ENCODE results near the gene RAB35. TPM values are rescaled to one million over a fixed set of nuclear protein-coding genes. Genes with fewer than 3 reads are reported as not detected.

RAB35 gene
- 10 to 100 TPM; 34.0 to 76.5 (median 60.6) TPM for total RNA-seq
- 26.6 TPM for total RNA-seq (2013)
- 49.6 to 140 (median 96.4) reads per million in 29 experiments for total RNA-seq

- Histone ChIP-seq H3K27ac (ENCODE audit: low read length) (peak within 1 kb of the TSS; percentile 89), H3K4me1 (ENCODE audit: control insufficient read depth in 1 of 2, extremely low read depth in 1 of 2, insufficient read depth in 2 of 2, low read length in 2 of 2) (peaks cover 36 to 69% of the 10 kb centered on the region in 2 experiments), H3K36me3 (ENCODE audit: control insufficient read depth in 2 of 2, extremely low read depth in 1 of 2, insufficient read depth in 1 of 2, low read length in 1 of 2) (peaks cover 0 to 8% of the 10 kb centered on the region in 2 donors), H3K9me3 (no peaks in the 10 kb centered on the region), H3K27me3 (replicated peaks in 1 of 2; ENCODE audit: control insufficient read depth in 2 of 2, extremely low read depth in 1 of 2, insufficient read depth in 2 of 2, low read length in 1 of 2) (no peaks in the 10 kb centered on the region), H3K4me3 (ENCODE audit: control insufficient read depth in 1 of 2, extremely low read depth in 1 of 2, low read length in 1 of 2) (peak within 1 kb of the TSS; percentile 88 to 96)
- DNase-seq (no peak), ATAC-seq (replicated peaks in 1 of 4) (peak in 1 of 4 experiments; percentile 16)
- ChIA-PET CTCF (interaction anchor here in 1 of 2 donors (1.0 to 2.3 kb wide), 3 partner anchors 29 to 102 kb away, joined by 3 to 15 read pairs (median 7); partner anchors contain the start of gene RPLP0), POLR2A (interaction anchor here (0.6 to 1.5 kb wide), 5 partner anchors 23 to 175 kb away, joined by 3 to 10 read pairs (median 5); partner anchors contain the start of genes RPLP0 (in 2 of the 2) and RNU4-2 (in 1 of the 2))
- Mint-ChIP-seq H3K27me3 (no peaks in the 10 kb centered on the region), H3K9me3 (no peaks in the 10 kb centered on the region), H3K36me3 (peaks cover 22% of the 10 kb centered on the region), H3K27ac (peak within 1 kb of the TSS; percentile 89), H3K4me3 (peak within 1 kb of the TSS; percentile 92 to 96 (median 94)), H3K4me1 (peaks cover 74 to 84% (median 79%) of the 10 kb centered on the region in 3 donors)
- WGBS (ENCODE audit: insufficient coverage), result 0% methylated on average over 45 of the region's 50 CpGs
Measured at GRCh38 chr12:120116441-120116791, at the start of gene RAB35. Gene RAB35, minus strand, starts transcription at chr12:120116753. Its CDS starts 103 bp downstream, at chr12:120116650.

GRCh38 chr12:120164293-120164692 is 47.7 kb upstream of the RAB35 start:
- H3K4me1 ChIP-seq (ENCODE audit: control insufficient read depth in 1 of 2, extremely low read depth in 1 of 2, insufficient read depth in 2 of 2, low read length in 2 of 2), result no peaks in the 10 kb centered on the region
- H3K36me3 ChIP-seq (ENCODE audit: control insufficient read depth in 2 of 2, extremely low read depth in 1 of 2, insufficient read depth in 1 of 2, low read length in 1 of 2), result peaks cover 29 to 71% of the 10 kb centered on the region in 2 donors
- ChIA-PET CTCF (interaction anchor here in 1 of 2 donors (0.6 kb wide), 1 partner anchor 15 kb away, joined by 5 read pairs; no protein-coding TSS in a partner anchor), POLR2A (no interaction called here)
- WGBS (ENCODE audit: insufficient coverage), result 96% methylated on average over 8 of the region's 11 CpGs
- Mint-ChIP-seq H3K4me1 (no peaks in the 10 kb centered on the region), H3K4me3 (no peak overlapping the region), H3K9me3 (no peaks in the 10 kb centered on the region), H3K36me3 (peaks cover 42% of the 10 kb centered on the region), H3K27ac (no peak overlapping the region), H3K27me3 (no peaks in the 10 kb centered on the region)
- no peak overlapping the region for H3K4me3 ChIP-seq (ENCODE audit: control insufficient read depth in 1 of 2, extremely low read depth in 1 of 2, low read length in 1 of 2)
- H3K9me3 ChIP-seq, result no peaks in the 10 kb centered on the region
- ATAC-seq (replicated peaks in 1 of 4) (no peak), DNase-seq (no peak)
- H3K27me3 ChIP-seq (replicated peaks in 1 of 2; ENCODE audit: control insufficient read depth in 2 of 2, extremely low read depth in 1 of 2, insufficient read depth in 2 of 2, low read length in 1 of 2), result no peaks in the 10 kb centered on the region
- no peak overlapping the region for H3K27ac ChIP-seq (ENCODE audit: low read length)

GRCh38 chr12:120162763-120163162 is 46.2 kb upstream of the RAB35 start:
- H3K4me3 ChIP-seq (ENCODE audit: control insufficient read depth in 1 of 2, extremely low read depth in 1 of 2, low read length in 1 of 2), result no peak overlapping the region
- no peak for ATAC-seq (replicated peaks in 1 of 4)
- Mint-ChIP-seq H3K36me3 (peaks cover 41% of the 10 kb centered on the region), H3K9me3 (no peaks in the 10 kb centered on the region), H3K27ac (no peak overlapping the region), H3K27me3 (no peaks in the 10 kb centered on the region), H3K4me1 (no peaks in the 10 kb centered on the region), H3K4me3 (no peak overlapping the region)
- POLR2A ChIA-PET, result interaction anchor here in 1 of 2 donors (0.6 kb wide), 1 partner anchor 227 kb away, joined by 5 read pairs; no protein-coding TSS in a partner anchor
- DNase-seq, result no peak
- H3K27me3 ChIP-seq (replicated peaks in 1 of 2; ENCODE audit: control insufficient read depth in 2 of 2, extremely low read depth in 1 of 2, insufficient read depth in 2 of 2, low read length in 1 of 2), result no peaks in the 10 kb centered on the region
- H3K4me1 ChIP-seq (ENCODE audit: control insufficient read depth in 1 of 2, extremely low read depth in 1 of 2, insufficient read depth in 2 of 2, low read length in 2 of 2), result peaks cover 0 to 2% of the 10 kb centered on the region in 2 experiments
- peaks cover 28 to 72% of the 10 kb centered on the region in 2 donors for H3K36me3 ChIP-seq (ENCODE audit: control insufficient read depth in 2 of 2, extremely low read depth in 1 of 2, insufficient read depth in 1 of 2, low read length in 1 of 2)
- WGBS (ENCODE audit: insufficient coverage), result 93% methylated on average over 4 of the region's 8 CpGs
- H3K27ac ChIP-seq (ENCODE audit: low read length), result no peak overlapping the region
- no peaks in the 10 kb centered on the region for H3K9me3 ChIP-seq
- CTCF ChIA-PET, result no interaction called here

- Histone ChIP-seq H3K27me3 (replicated peaks in 1 of 2; ENCODE audit: control insufficient read depth in 2 of 2, extremely low read depth in 1 of 2, insufficient read depth in 2 of 2, low read length in 1 of 2) (no peaks in the 10 kb centered on the region), H3K27ac (ENCODE audit: low read length) (no peak overlapping the region), H3K4me3 (ENCODE audit: control insufficient read depth in 1 of 2, extremely low read depth in 1 of 2, low read length in 1 of 2) (no peak overlapping the region), H3K9me3 (no peaks in the 10 kb centered on the region), H3K36me3 (ENCODE audit: control insufficient read depth in 2 of 2, extremely low read depth in 1 of 2, insufficient read depth in 1 of 2, low read length in 1 of 2) (peaks cover 32 to 79% of the 10 kb centered on the region in 2 donors), H3K4me1 (ENCODE audit: control insufficient read depth in 1 of 2, extremely low read depth in 1 of 2, insufficient read depth in 2 of 2, low read length in 2 of 2) (peaks cover 0 to 3% of the 10 kb centered on the region in 2 experiments)
- WGBS (ENCODE audit: insufficient coverage), result over 99% methylated on average over 11 of the region's 11 CpGs
- ATAC-seq (replicated peaks in 1 of 4), result no peak
- no peaks in the 10 kb centered on the region for H3K27me3 Mint-ChIP-seq
- no peak for DNase-seq
- H3K9me3 Mint-ChIP-seq, result no peaks in the 10 kb centered on the region
- H3K4me3 Mint-ChIP-seq, result no peak overlapping the region
- peaks cover 0 to 2% (median 0%) of the 10 kb centered on the region in 3 donors for H3K4me1 Mint-ChIP-seq
- CTCF ChIA-PET, result no interaction called here
- H3K36me3 Mint-ChIP-seq, result peaks cover 50% of the 10 kb centered on the region
- no peak overlapping the region for H3K27ac Mint-ChIP-seq
- POLR2A ChIA-PET, result no interaction called here
Measured at GRCh38 chr12:120161852-120162251, 45.3 kb upstream of the RAB35 start.

GRCh38 chr12:120159509-120160237 is 43.1 kb upstream of the RAB35 start:
- Histone ChIP-seq H3K9me3 (no peaks in the 10 kb centered on the region), H3K27ac (ENCODE audit: low read length) (no peak overlapping the region), H3K4me1 (ENCODE audit: control insufficient read depth in 1 of 2, extremely low read depth in 1 of 2, insufficient read depth in 2 of 2, low read length in 2 of 2) (peaks cover 0 to 6% of the 10 kb centered on the region in 2 experiments), H3K4me3 (ENCODE audit: control insufficient read depth in 1 of 2, extremely low read depth in 1 of 2, low read length in 1 of 2) (no peak overlapping the region), H3K27me3 (replicated peaks in 1 of 2; ENCODE audit: control insufficient read depth in 2 of 2, extremely low read depth in 1 of 2, insufficient read depth in 2 of 2, low read length in 1 of 2) (no peaks in the 10 kb centered on the region), H3K36me3 (ENCODE audit: control insufficient read depth in 2 of 2, extremely low read depth in 1 of 2, insufficient read depth in 1 of 2, low read length in 1 of 2) (peaks cover 37 to 97% of the 10 kb centered on the region in 2 donors)
- POLR2A ChIA-PET, result no interaction called here
- Mint-ChIP-seq H3K9me3 (no peaks in the 10 kb centered on the region), H3K27me3 (no peaks in the 10 kb centered on the region), H3K4me3 (no peak overlapping the region), H3K27ac (no peak overlapping the region), H3K36me3 (peaks cover 64% of the 10 kb centered on the region), H3K4me1 (peaks cover 0 to 2% (median 0%) of the 10 kb centered on the region in 3 donors)
- DNase-seq (no peak), ATAC-seq (replicated peaks in 1 of 4) (no peak)
- 97% methylated on average over 7 of the region's 12 CpGs for WGBS (ENCODE audit: insufficient coverage)
- CTCF ChIA-PET, result interaction anchor here in 1 of 2 donors (0.7 kb wide), 1 partner anchor 42 kb away, joined by 5 read pairs; the partner anchor contains the start of gene RPLP0

- no peak for ATAC-seq (replicated peaks in 1 of 4)
- Histone ChIP-seq H3K36me3 (ENCODE audit: control insufficient read depth in 2 of 2, extremely low read depth in 1 of 2, insufficient read depth in 1 of 2, low read length in 1 of 2) (peaks cover 43 to 98% of the 10 kb centered on the region in 2 donors), H3K4me3 (ENCODE audit: control insufficient read depth in 1 of 2, extremely low read depth in 1 of 2, low read length in 1 of 2) (no peak overlapping the region), H3K4me1 (ENCODE audit: control insufficient read depth in 1 of 2, extremely low read depth in 1 of 2, insufficient read depth in 2 of 2, low read length in 2 of 2) (peaks cover 0 to 6% of the 10 kb centered on the region in 2 experiments), H3K27me3 (replicated peaks in 1 of 2; ENCODE audit: control insufficient read depth in 2 of 2, extremely low read depth in 1 of 2, insufficient read depth in 2 of 2, low read length in 1 of 2) (no peaks in the 10 kb centered on the region), H3K9me3 (no peaks in the 10 kb centered on the region), H3K27ac (ENCODE audit: low read length) (no peak overlapping the region)
- DNase-seq, result no peak
- H3K4me3 Mint-ChIP-seq, result no peak overlapping the region
- H3K27me3 Mint-ChIP-seq, result no peaks in the 10 kb centered on the region
- POLR2A ChIA-PET, result no interaction called here
- H3K27ac Mint-ChIP-seq, result no peak overlapping the region
- CTCF ChIA-PET, result interaction anchor here in 1 of 2 donors (0.6 kb wide), 1 partner anchor 122 kb away, joined by 4 read pairs; no protein-coding TSS in a partner anchor
- peaks cover 68% of the 10 kb centered on the region for H3K36me3 Mint-ChIP-seq
- H3K4me1 Mint-ChIP-seq, result peaks cover 0 to 2% (median 0%) of the 10 kb centered on the region in 3 donors
- H3K9me3 Mint-ChIP-seq, result no peaks in the 10 kb centered on the region
- WGBS (ENCODE audit: insufficient coverage), result 92% methylated on average over 8 of the region's 10 CpGs
Measured at GRCh38 chr12:120158351-120158750, 41.8 kb upstream of the RAB35 start.
